ENCODE measurements around the gene ANTXR1.

ANTXR1 gene

GRCh38 chr2:69272803-69273471, 260.0 kb downstream of the ANTXR1 start:
- TF ChIP-seq, protein P1, sequence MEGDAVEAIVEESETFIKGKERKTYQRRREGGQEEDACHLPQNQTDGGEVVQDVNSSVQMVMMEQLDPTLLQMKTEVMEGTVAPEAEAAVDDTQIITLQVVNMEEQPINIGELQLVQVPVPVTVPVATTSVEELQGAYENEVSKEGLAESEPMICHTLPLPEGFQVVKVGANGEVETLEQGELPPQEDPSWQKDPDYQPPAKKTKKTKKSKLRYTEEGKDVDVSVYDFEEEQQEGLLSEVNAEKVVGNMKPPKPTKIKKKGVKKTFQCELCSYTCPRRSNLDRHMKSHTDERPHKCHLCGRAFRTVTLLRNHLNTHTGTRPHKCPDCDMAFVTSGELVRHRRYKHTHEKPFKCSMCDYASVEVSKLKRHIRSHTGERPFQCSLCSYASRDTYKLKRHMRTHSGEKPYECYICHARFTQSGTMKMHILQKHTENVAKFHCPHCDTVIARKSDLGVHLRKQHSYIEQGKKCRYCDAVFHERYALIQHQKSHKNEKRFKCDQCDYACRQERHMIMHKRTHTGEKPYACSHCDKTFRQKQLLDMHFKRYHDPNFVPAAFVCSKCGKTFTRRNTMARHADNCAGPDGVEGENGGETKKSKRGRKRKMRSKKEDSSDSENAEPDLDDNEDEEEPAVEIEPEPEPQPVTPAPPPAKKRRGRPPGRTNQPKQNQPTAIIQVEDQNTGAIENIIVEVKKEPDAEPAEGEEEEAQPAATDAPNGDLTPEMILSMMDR (IDR thresholded peaks at IDR 0.05), result no peak
- Histone ChIP-seq H3K36me3 (no peaks in the 10 kb centered on the region), H3K27me3 (no peaks in the 10 kb centered on the region), H3K27ac (no peak overlapping the region), H3K9me3 (no peaks in the 10 kb centered on the region), H3K4me3 (no peak overlapping the region), H3K4me1 (peaks cover 0 to 28% (median 13%) of the 10 kb centered on the region in 4 donors)
- DNase-seq, result no peak
- intact Hi-C loops (cut with DNase I; ENCODE audit: low total_unique reads), result no loop called here

DNA sequence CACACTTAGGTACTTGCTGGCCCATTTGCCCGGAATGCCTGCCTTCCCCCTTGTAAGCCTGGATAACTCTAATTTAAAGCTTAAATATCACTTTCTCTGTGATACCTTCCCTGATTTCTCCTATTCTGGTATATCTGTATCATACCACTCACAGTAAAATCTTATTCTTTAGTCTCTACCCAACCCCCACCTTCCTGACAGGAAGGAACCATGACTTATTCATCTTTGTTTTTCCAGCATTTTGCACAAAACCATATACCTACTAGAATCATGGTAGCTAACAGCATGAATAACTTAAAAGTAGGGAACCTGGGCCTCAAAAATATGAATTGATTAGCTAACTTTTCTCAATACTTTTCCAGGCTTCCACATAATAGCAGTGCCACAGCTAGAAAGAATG, 262.5 kb downstream of the ANTXR1 start:
- H3K36me3 ChIP-seq, result no peaks in the 10 kb centered on the region
- intact Hi-C loops (cut with DNase I; ENCODE audit: low total_unique reads), result no loop called here
- H3K4me1 ChIP-seq, result peaks cover 0 to 28% (median 13%) of the 10 kb centered on the region in 4 donors
- H3K4me3 ChIP-seq, result no peak overlapping the region
- no peaks in the 10 kb centered on the region for H3K27me3 ChIP-seq
- no peak overlapping the region for H3K27ac ChIP-seq
- TF ChIP-seq, protein P1 (IDR thresholded peaks at IDR 0.05), result no peak
- no peak for DNase-seq
- H3K9me3 ChIP-seq, result no peaks in the 10 kb centered on the region

GRCh38 chr2:69278366-69278765, 265.4 kb downstream of the ANTXR1 start:
- H3K9me3 ChIP-seq, result no peaks in the 10 kb centered on the region
- no peaks in the 10 kb centered on the region for H3K27me3 ChIP-seq
- intact Hi-C loops (cut with DNase I; ENCODE audit: low total_unique reads), result no loop called here
- no peak for DNase-seq
- no peaks in the 10 kb centered on the region for H3K36me3 ChIP-seq
- peaks cover 0 to 1% (median 0%) of the 10 kb centered on the region in 4 donors for H3K4me1 ChIP-seq
- no peak overlapping the region for H3K27ac ChIP-seq
- H3K4me3 ChIP-seq, result no peak overlapping the region
- TF ChIP-seq, protein P1 (IDR thresholded peaks at IDR 0.05), result no peak

DNA sequence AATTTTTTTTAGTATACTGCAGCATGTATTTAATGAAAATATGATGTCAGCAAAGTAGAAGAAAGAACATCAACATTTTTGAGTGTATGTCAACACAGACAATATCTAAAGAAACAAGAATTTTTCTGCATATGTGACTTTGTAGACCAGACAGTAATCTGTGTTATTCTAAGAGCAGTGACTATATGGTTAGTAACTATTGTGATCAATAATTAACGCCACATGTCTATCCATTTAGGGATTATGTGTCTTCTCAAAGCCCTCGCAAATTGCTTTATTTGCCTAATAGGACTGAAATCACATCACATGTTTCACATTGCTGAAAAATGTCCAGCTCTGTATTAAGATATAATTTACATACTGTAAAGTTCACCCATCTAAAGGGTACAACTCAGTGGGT, 266.2 kb downstream of the ANTXR1 start:
- no peaks in the 10 kb centered on the region for H3K36me3 ChIP-seq
- TF ChIP-seq, protein P1 (IDR thresholded peaks at IDR 0.05), result no peak
- no peak overlapping the region for H3K4me3 ChIP-seq
- intact Hi-C loops (cut with DNase I; ENCODE audit: low total_unique reads), result no loop called here
- no peaks in the 10 kb centered on the region for H3K27me3 ChIP-seq
- no peak for DNase-seq
- no peak overlapping the region for H3K27ac ChIP-seq
- no peaks in the 10 kb centered on the region for H3K9me3 ChIP-seq
- H3K4me1 ChIP-seq, result no peaks in the 10 kb centered on the region

- TF ChIP-seq, protein P1 (IDR thresholded peaks at IDR 0.05), result no peak
- Histone ChIP-seq H3K36me3 (no peaks in the 10 kb centered on the region), H3K27me3 (no peaks in the 10 kb centered on the region), H3K4me1 (no peaks in the 10 kb centered on the region), H3K4me3 (no peak overlapping the region), H3K9me3 (no peaks in the 10 kb centered on the region), H3K27ac (no peak overlapping the region)
- no peak for DNase-seq
- intact Hi-C loops (cut with DNase I; ENCODE audit: low total_unique reads), result no loop called here
Measured at GRCh38 chr2:69279931-69280681, 267.1 kb downstream of the ANTXR1 start.
